T-helper 2 cell treated with Interferon-gamma antibody and Interleukin-4, amounts not matched to agents 5 μg/mL and 100 μg/mL, for 36 hours (primary cell): ENCODE data around the gene CALR3.

ENCODE experiments used
- DNase-seq: peaks from one replicate; pipeline ENCODE4 v3.0.0; 2021; ENCODE audit warnings: low spot score
- H3K27ac Mint-ChIP-seq: one replicate; pipeline ENCODE4 v1.8.0; 2021; ENCODE audit warnings: mild to moderate bottlenecking, mixed read lengths
- H3K27me3 Mint-ChIP-seq: one replicate; pipeline ENCODE4 v1.8.0; 2021; ENCODE audit warnings: low read depth, mixed read lengths
- H3K36me3 Mint-ChIP-seq: one replicate; pipeline ENCODE4 v1.8.0; 2021; ENCODE audit warnings: low read depth, mixed read lengths
- H3K4me1 Mint-ChIP-seq: one replicate; pipeline ENCODE4 v1.8.0; 2021; ENCODE audit warnings: low read depth, mixed read lengths
- H3K4me3 Mint-ChIP-seq: one replicate; pipeline ENCODE4 v1.8.0; 2022; ENCODE audit warnings: mild to moderate bottlenecking, moderate library complexity, mixed read lengths
- H3K9me3 Mint-ChIP-seq: one replicate; pipeline ENCODE4 v1.8.0; 2021; ENCODE audit warnings: mixed read lengths

The CALR3 gene

GRCh38 chr19:16446724-16447368 lies 49.1 kb downstream of the CALR3 start:
- no peak for DNase-seq
- H3K4me1 Mint-ChIP-seq, result peaks cover 40% of the 10 kb centered on the region
- H3K9me3 Mint-ChIP-seq, result peaks cover 7% of the 10 kb centered on the region

GRCh38 chr19:16446108-16446723 lies 49.8 kb downstream of the CALR3 start:
- Mint-ChIP-seq H3K9me3 (peaks cover 7% of the 10 kb centered on the region), H3K4me3 (no peak overlapping the region), H3K27me3 (no peaks in the 10 kb centered on the region), H3K36me3 (peaks cover 12% of the 10 kb centered on the region), H3K4me1 (peaks cover 39% of the 10 kb centered on the region), H3K27ac (peak overlapping the region; percentile 27)
- no peak for DNase-seq

More at GRCh38 chr19:16446724-16447368, 49.1 kb downstream of the CALR3 start:
- Mint-ChIP-seq H3K4me3 (peak overlapping the region; percentile 53), H3K27ac (peak overlapping the region; percentile 89), H3K27me3 (no peaks in the 10 kb centered on the region), H3K36me3 (peaks cover 12% of the 10 kb centered on the region)

GRCh38 chr19:16445238-16446107 lies 50.5 kb downstream of the CALR3 start:
- H3K27ac Mint-ChIP-seq, result no peak overlapping the region
- DNase-seq, result no peak
- H3K4me3 Mint-ChIP-seq, result no peak overlapping the region
- H3K4me1 Mint-ChIP-seq, result peaks cover 38% of the 10 kb centered on the region
- peaks cover 14% of the 10 kb centered on the region for H3K36me3 Mint-ChIP-seq
- peaks cover 7% of the 10 kb centered on the region for H3K9me3 Mint-ChIP-seq
- H3K27me3 Mint-ChIP-seq, result no peaks in the 10 kb centered on the region

GRCh38 chr19:16444269-16444600 lies 51.7 kb downstream of the CALR3 start:
- H3K4me1 Mint-ChIP-seq, result peaks cover 31% of the 10 kb centered on the region
- peaks cover under 1% of the 10 kb centered on the region for H3K9me3 Mint-ChIP-seq
- H3K4me3 Mint-ChIP-seq, result no peak overlapping the region
- H3K27me3 Mint-ChIP-seq, result no peaks in the 10 kb centered on the region
- H3K36me3 Mint-ChIP-seq, result peaks cover 8% of the 10 kb centered on the region
- H3K27ac Mint-ChIP-seq, result no peak overlapping the region
- no peak for DNase-seq

GRCh38 chr19:16442386-16443276 lies 53.3 kb downstream of the CALR3 start:
- Mint-ChIP-seq H3K27ac (no peak overlapping the region), H3K4me3 (no peak overlapping the region), H3K4me1 (peaks cover 20% of the 10 kb centered on the region), H3K36me3 (peaks cover 4% of the 10 kb centered on the region), H3K9me3 (no peaks in the 10 kb centered on the region), H3K27me3 (no peaks in the 10 kb centered on the region)
- DNase-seq, result no peak

- peaks cover 13% of the 10 kb centered on the region for H3K4me1 Mint-ChIP-seq
- no peak for DNase-seq
- no peaks in the 10 kb centered on the region for H3K9me3 Mint-ChIP-seq
- no peak overlapping the region for H3K4me3 Mint-ChIP-seq
- H3K27ac Mint-ChIP-seq, result no peak overlapping the region
- no peaks in the 10 kb centered on the region for H3K27me3 Mint-ChIP-seq
- peaks cover 2% of the 10 kb centered on the region for H3K36me3 Mint-ChIP-seq
These were observed 54.3 kb downstream of the CALR3 start for GRCh38 chr19:16441661-16442162.

- Mint-ChIP-seq H3K27me3 (no peaks in the 10 kb centered on the region), H3K36me3 (peaks cover 17% of the 10 kb centered on the region), H3K9me3 (no peaks in the 10 kb centered on the region), H3K4me3 (no peak overlapping the region), H3K27ac (no peak overlapping the region), H3K4me1 (peaks cover 11% of the 10 kb centered on the region)
- no peak for DNase-seq
These were observed 59.1 kb downstream of the CALR3 start for GRCh38 chr19:16436780-16437332.

- H3K27me3 Mint-ChIP-seq, result no peaks in the 10 kb centered on the region
- no peak overlapping the region for H3K4me3 Mint-ChIP-seq
- DNase-seq, result no peak
- H3K27ac Mint-ChIP-seq, result peak overlapping the region; percentile 11
- H3K36me3 Mint-ChIP-seq, result peaks cover 23% of the 10 kb centered on the region
- H3K9me3 Mint-ChIP-seq, result no peaks in the 10 kb centered on the region
- peaks cover 11% of the 10 kb centered on the region for H3K4me1 Mint-ChIP-seq
These were observed 59.8 kb downstream of the CALR3 start for GRCh38 chr19:16435999-16436650.

GRCh38 chr19:16435238-16435917 lies 60.6 kb downstream of the CALR3 start:
- Mint-ChIP-seq H3K27me3 (no peaks in the 10 kb centered on the region), H3K9me3 (no peaks in the 10 kb centered on the region), H3K27ac (peak overlapping the region; percentile 11), H3K4me3 (no peak overlapping the region), H3K36me3 (peaks cover 24% of the 10 kb centered on the region), H3K4me1 (peaks cover 11% of the 10 kb centered on the region)
- no peak for DNase-seq

GRCh38 chr19:16433986-16434385 lies 62.0 kb downstream of the CALR3 start:
- H3K27ac Mint-ChIP-seq, result no peak overlapping the region
- DNase-seq, result no peak
- H3K9me3 Mint-ChIP-seq, result no peaks in the 10 kb centered on the region
- H3K4me1 Mint-ChIP-seq, result peaks cover 18% of the 10 kb centered on the region
- no peaks in the 10 kb centered on the region for H3K27me3 Mint-ChIP-seq
- no peak overlapping the region for H3K4me3 Mint-ChIP-seq
- H3K36me3 Mint-ChIP-seq, result peaks cover 24% of the 10 kb centered on the region

GRCh38 chr19:16429759-16430091 lies 66.2 kb downstream of the CALR3 start:
- no peak for DNase-seq
- H3K27me3 Mint-ChIP-seq, result no peaks in the 10 kb centered on the region
- peaks cover 29% of the 10 kb centered on the region for H3K4me1 Mint-ChIP-seq
- peaks cover 41% of the 10 kb centered on the region for H3K36me3 Mint-ChIP-seq
- peak overlapping the region; percentile 88 for H3K27ac Mint-ChIP-seq
- H3K4me3 Mint-ChIP-seq, result peak overlapping the region; percentile 71
- H3K9me3 Mint-ChIP-seq, result no peaks in the 10 kb centered on the region

- DNase-seq, result no peak
- H3K36me3 Mint-ChIP-seq, result peaks cover 36% of the 10 kb centered on the region
- no peaks in the 10 kb centered on the region for H3K27me3 Mint-ChIP-seq
- peaks cover 29% of the 10 kb centered on the region for H3K4me1 Mint-ChIP-seq
- peak overlapping the region; percentile 88 for H3K27ac Mint-ChIP-seq
- H3K4me3 Mint-ChIP-seq, result peak overlapping the region; percentile 71
- H3K9me3 Mint-ChIP-seq, result no peaks in the 10 kb centered on the region
These were observed 66.8 kb downstream of the CALR3 start for GRCh38 chr19:16429066-16429758.
